B cell (primary cell): ENCODE data around the gene LTA4H. TPM values are rescaled to one million over a fixed set of nuclear protein-coding genes. Genes with fewer than 3 reads are reported as not detected.

Experiments
- ATAC-seq: fragments of 200-7000 bp; cut with Tn5 transposase; one replicate; pipeline ENCODE4 v1.10.0; 2021; ENCODE audit warnings: low read depth, mild to moderate bottlenecking, moderate number of reproducible peaks, moderate library complexity
- CTCF ChIA-PET: fragments of 350-600 bp; sonication (Branson Sonifier 250); formaldehyde crosslinking; loops from one replicate; lab custom pipeline; 2021; ENCODE audit warnings: antibody characterized with exemption, inconsistent platforms; lab: Charles Lee
- POLR2A ChIA-PET: fragments of 350-600 bp; sonication (Branson Sonifier 250); formaldehyde crosslinking; loops from one replicate; lab custom pipeline; 2021; ENCODE audit warnings: antibody characterized with exemption; lab: Charles Lee
- DNase-seq: peaks from one replicate; pipeline ENCODE4 v3.0.0; 2013
- H2AFZ ChIP-seq: 2 replicates; pipeline ENCODE4 v1.6.1; 2012; ENCODE audit warnings: mild to moderate bottlenecking, low read depth, low read length; ENCODE audit not compliant: insufficient read depth, poor library complexity, severe bottlenecking
- H3K27ac ChIP-seq, 2 donors: 1 replicate in 1 of 2; 2 replicates in 1 of 2; pipeline ENCODE4 v1.5.1; 2012 to 2013; ENCODE audit warnings: low read length in 2 of 2, mild to moderate bottlenecking in 2 of 2, moderate library complexity in 1 of 2
- H3K27me3 ChIP-seq, 4 experiments: fragments of 200-600 bp in 1 of 4; sonication (generic) in 1 of 4; replicated peaks in 1 of 4; 1 replicate in 2 of 4; 2 replicates in 2 of 4; pipeline versions ENCODE4 v1.6.1 to v1.7.0; 2013 to 2016; ENCODE audit warnings: low read length in 3 of 4, mild to moderate bottlenecking in 2 of 4, mixed read lengths in 1 of 4, moderate library complexity in 1 of 4; ENCODE audit not compliant: insufficient read depth in 4 of 4, control insufficient read depth in 3 of 4; ENCODE audit errors: control extremely low read depth in 1 of 4
- H3K36me3 ChIP-seq, 2 experiments: replicated peaks in 1 of 2; 1 replicate in 1 of 2; 2 replicates in 1 of 2; pipeline versions ENCODE4 v1.6.1 to v1.7.1; 2013; ENCODE audit warnings: low read length in 1 of 2; ENCODE audit not compliant: insufficient read depth in 2 of 2, control insufficient read depth in 1 of 2; ENCODE audit errors: control extremely low read depth in 1 of 2, extremely low read depth in 1 of 2
- H3K4me1 ChIP-seq, 2 donors: fragments of 200-600 bp in 1 of 2; sonication (generic) in 1 of 2; 1 replicate in 1 of 2; 2 replicates in 1 of 2; pipeline versions ENCODE4 v1.5.1 to v1.6.1; 2013 to 2017; ENCODE audit warnings: low read length in 2 of 2; ENCODE audit not compliant: control insufficient read depth in 2 of 2, insufficient read depth in 2 of 2
- H3K4me2 ChIP-seq: replicated peaks from 2 replicates; pipeline ENCODE3; 2012; ENCODE audit warnings: mild to moderate bottlenecking, low read depth, low read length; ENCODE audit not compliant: poor library complexity, severe bottlenecking
- H3K4me3 ChIP-seq, 5 experiments: fragments of 200-600 bp in 1 of 5; sonication (generic) in 1 of 5; 1 replicate in 3 of 5; 2 replicates in 2 of 5; pipeline versions ENCODE4 v1.5.1 to v1.7.0; 2011 to 2016; ENCODE audit warnings: low read length in 4 of 5, mild to moderate bottlenecking in 4 of 5, low read depth in 2 of 5, control low read depth in 1 of 5, moderate library complexity in 1 of 5; ENCODE audit not compliant: insufficient read depth in 1 of 5; ENCODE audit errors: control extremely low read depth in 1 of 5, extremely low read depth in 1 of 5
- H3K79me2 ChIP-seq: fragments of 200-600 bp; sonication (generic); one replicate; pipeline ENCODE4 v1.6.0; 2016; ENCODE audit warnings: low read length; ENCODE audit not compliant: control insufficient read depth, insufficient read depth
- H3K9ac ChIP-seq: fragments of 200-600 bp; sonication (generic); 2 replicates; pipeline ENCODE4 v1.6.1; 2017; ENCODE audit warnings: mild to moderate bottlenecking, low read length, moderate library complexity
- H3K9me3 ChIP-seq, 3 donors: one replicate each; pipeline versions ENCODE4 v1.6.1 to v1.7.1; 2013; ENCODE audit warnings: low read length in 2 of 3; ENCODE audit not compliant: control insufficient read depth in 2 of 3, insufficient read depth in 1 of 3; ENCODE audit errors: control extremely low read depth in 1 of 3
- H4K20me1 ChIP-seq: 2 replicates; pipeline ENCODE4 v1.6.0; 2012; ENCODE audit warnings: mild to moderate bottlenecking, low read length; ENCODE audit not compliant: insufficient read depth, control insufficient read depth, poor library complexity, severe bottlenecking
- H3K27ac Mint-ChIP-seq: one replicate; pipeline ENCODE4 v1.8.0; 2021; ENCODE audit warnings: mixed read lengths
- H3K27me3 Mint-ChIP-seq: one replicate; pipeline ENCODE4 v1.8.0; 2021; ENCODE audit warnings: mixed read lengths
- H3K4me1 Mint-ChIP-seq: one replicate; pipeline ENCODE4 v1.8.0; 2021; ENCODE audit warnings: mixed read lengths
- H3K4me3 Mint-ChIP-seq: one replicate; pipeline ENCODE4 v1.8.0; 2021; ENCODE audit warnings: mixed read lengths
- H3K9me3 Mint-ChIP-seq: one replicate; pipeline ENCODE4 v1.8.0; 2022; ENCODE audit warnings: mixed read lengths; ENCODE audit not compliant: insufficient read depth
- CTCF ChIP-seq: fragments of 200-600 bp; IDR thresholded peaks from one replicate; pipeline ENCODE4 v1.8.0; 2022; ENCODE audit warnings: antibody characterized with exemption, mild to moderate bottlenecking
- EZH2 ChIP-seq: IDR thresholded peaks from 2 replicates; pipeline ENCODE4 v1.6.1; 2012; ENCODE audit warnings: borderline replicate concordance, low read depth, mild to moderate bottlenecking, moderate library complexity, low read length; ENCODE audit not compliant: insufficient read depth, poor library complexity, severe bottlenecking
- WGBS: methylation state at CpG from one replicate; pipeline ENCODE4 v1.1.5; 2013; ENCODE audit warnings: missing lambda C conversion rate; ENCODE audit not compliant: insufficient coverage; 5-methylcytosine and 5-hydroxymethylcytosine counted together
- intact Hi-C: fragments of 100-400 bp; cut with micrococcal nuclease; formaldehyde crosslinking; loops from one replicate; pipeline ENCODE4 v1.10.0; 2022
- polyA plus RNA-seq: library from polyadenylated mRNA; depleted of rRNA; stranded (reverse); fragments of >200 nt; gene quantifications from 2 replicates; pipeline ENCODE4 v1.2.3, GENCODE V29; 2012
- total RNA-seq, 2 donors: library from RNA; stranded (reverse); fragments of 120-200 nt in 1 of 2; gene quantifications; 1 replicate in 1 of 2; 2 replicates in 1 of 2; pipeline versions ENCODE4 v1.2.3 to v1.2.4, GENCODE V29; 2013 to 2022

The LTA4H gene
- total and polyA plus RNA-seq, 2 donors (not counting 1 experiment from before 2014, with no cell fraction given), result 153 to 167 TPM

GRCh38 chr12:95997911-95998510 lies 37.4 kb downstream of the LTA4H start:
- WGBS, result 62% methylated on average over 2 of the region's 5 CpGs
- H3K79me2 ChIP-seq, result no peaks in the 10 kb centered on the region
- H3K4me3 Mint-ChIP-seq, result no peak overlapping the region
- no peak overlapping the region for H3K27ac Mint-ChIP-seq
- no peaks in the 10 kb centered on the region for H3K9me3 ChIP-seq
- H3K4me1 Mint-ChIP-seq, result peaks cover 8% of the 10 kb centered on the region
- H3K4me2 ChIP-seq, result no peak overlapping the region
- no peaks in the 10 kb centered on the region for H3K27me3 Mint-ChIP-seq
- DNase-seq (no peak), ATAC-seq (no peak)
- H3K36me3 ChIP-seq, result peaks cover 2 to 21% of the 10 kb centered on the region in 2 experiments
- H3K9ac ChIP-seq, result no peak overlapping the region
- no peaks in the 10 kb centered on the region for H3K27me3 ChIP-seq
- no peak overlapping the region for H3K4me3 ChIP-seq
- no peak for TF ChIP-seq EZH2
- no peak for TF ChIP-seq CTCF
- POLR2A ChIA-PET, result interaction anchor here (0.6 to 1.1 kb wide), 2 partner anchors 80 to 565 kb away, joined by 3 to 4 read pairs; no protein-coding TSS in a partner anchor
- no peak overlapping the region for H3K27ac ChIP-seq
- H4K20me1 ChIP-seq, result no peaks in the 10 kb centered on the region
- H3K4me1 ChIP-seq, result peaks cover 0 to 5% of the 10 kb centered on the region in 2 donors
- intact Hi-C loops, result loop anchor here (1.0 to 5.0 kb wide), 4 partner anchors 23 to 881 kb away; partner anchors contain the start of genes AMDHD1 and CCDC38
- CTCF ChIA-PET, result interaction anchor here (0.6 to 4.8 kb wide), 28 partner anchors 10 to 518 kb away, joined by 3 to 112 read pairs (median 4); partner anchors contain the start of genes AMDHD1, CCDC38 and LTA4H
- no peak overlapping the region for H2AFZ ChIP-seq
- no peaks in the 10 kb centered on the region for H3K9me3 Mint-ChIP-seq

- POLR2A ChIA-PET, result no interaction called here
- H3K4me2 ChIP-seq, result no peak overlapping the region
- CTCF ChIA-PET, result interaction anchor here (1.2 to 4.8 kb wide), 2 partner anchors 80 to 218 kb away, joined by 3 to 112 read pairs; no protein-coding TSS in a partner anchor
These were observed 38.1 kb downstream of the LTA4H start for GRCh38 chr12:95997276-95997675.

More at GRCh38 chr12:95997276-95997675, 38.1 kb downstream of the LTA4H start:
- H3K9ac ChIP-seq, result no peak overlapping the region
- H3K4me1 ChIP-seq, result peaks cover 0 to 5% of the 10 kb centered on the region in 2 donors
- no peak overlapping the region for H3K4me3 ChIP-seq
- no peak overlapping the region for H2AFZ ChIP-seq
- Mint-ChIP-seq H3K4me3 (no peak overlapping the region), H3K4me1 (peaks cover 8% of the 10 kb centered on the region), H3K27ac (no peak overlapping the region), H3K9me3 (no peaks in the 10 kb centered on the region), H3K27me3 (no peaks in the 10 kb centered on the region)
- no peaks in the 10 kb centered on the region for H3K9me3 ChIP-seq
- peaks cover under 1 to 16% of the 10 kb centered on the region in 2 experiments for H3K36me3 ChIP-seq
- H3K27ac ChIP-seq, result no peak overlapping the region
- no peaks in the 10 kb centered on the region for H3K27me3 ChIP-seq
- H3K79me2 ChIP-seq, result no peaks in the 10 kb centered on the region
- DNase-seq, result no peak
- H4K20me1 ChIP-seq, result no peaks in the 10 kb centered on the region
- 90% methylated on average over 3 of the region's 3 CpGs for whole genome bisulfite sequencing
- intact Hi-C loops, result loop anchor here (5.0 kb wide), 1 partner anchor 880 kb away; no protein-coding TSS in a partner anchor
- TF ChIP-seq CTCF (no peak), EZH2 (no peak)
- ATAC-seq, result no peak
